Activated gamma-delta T cell treated with Interleukin-2 at 50 U/mL for 16 hours (primary cell): ENCODE results near the gene PHB1.

Experiments
- DNase-seq: peaks from one replicate; pipeline ENCODE4 v3.0.0-alpha.2; 2020

PHB1 gene

DNA sequence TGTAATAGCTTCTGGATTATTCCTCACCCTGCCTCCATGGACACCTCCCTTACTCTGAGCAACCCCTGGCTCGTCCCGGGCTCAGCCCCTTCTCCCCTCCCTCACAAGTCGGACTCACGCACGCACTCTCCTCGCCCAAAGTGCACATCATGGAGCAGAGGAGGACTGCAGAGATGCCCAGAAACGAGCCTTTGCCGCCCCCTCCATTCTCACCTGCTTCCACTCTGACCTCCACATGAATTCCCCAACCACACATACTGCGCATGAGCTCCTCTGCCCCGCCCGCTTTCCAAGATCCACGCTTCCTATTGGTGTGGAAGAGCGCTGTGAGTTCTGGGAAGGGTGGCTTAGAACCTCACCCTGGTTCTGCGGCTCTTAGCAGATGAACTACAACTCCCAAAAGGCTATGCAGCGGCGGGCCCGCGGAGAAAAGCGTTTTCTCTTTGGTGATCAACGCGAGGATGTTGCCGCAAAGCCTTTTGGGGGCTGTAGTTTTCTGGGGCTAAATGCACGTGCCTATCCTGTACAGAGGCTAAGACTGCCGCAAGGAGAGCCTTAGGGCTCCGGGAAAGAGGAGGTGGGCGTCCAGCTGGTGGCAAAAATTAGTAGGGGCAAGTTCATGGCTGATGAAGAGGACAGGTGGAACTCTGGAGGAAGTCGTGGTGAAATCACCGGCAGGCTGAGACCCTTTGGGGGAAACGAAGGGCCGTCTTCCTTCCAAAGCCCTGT, at the start of gene PHB1:
Gene PHB1 (minus strand): TSS at position 261 of the 729 bp plus-strand sequence. CDS start 1,618 bp downstream, outside the sequence.
- peak; percentile 92 for DNase-seq

DNA sequence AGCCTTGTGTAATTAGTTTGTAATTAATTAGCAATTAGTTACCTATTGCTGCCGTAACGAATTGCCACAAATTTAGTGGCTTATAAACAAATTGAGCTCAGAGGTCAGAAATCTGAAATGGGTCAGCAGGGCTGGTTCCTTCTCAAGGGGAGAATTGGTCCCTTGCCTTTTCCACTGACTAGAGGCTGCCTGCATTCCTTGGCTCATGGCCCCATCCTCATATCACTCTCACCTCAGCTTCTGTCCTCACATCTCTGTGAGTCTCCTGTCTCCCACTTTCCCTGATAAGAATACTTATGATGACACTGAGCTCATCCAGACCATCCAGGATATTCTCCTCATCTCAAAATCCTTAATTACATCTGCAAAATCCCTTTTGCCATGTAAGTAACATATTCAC, 49.4 kb upstream of the PHB1 start:
- DNase-seq = no peak

DNA sequence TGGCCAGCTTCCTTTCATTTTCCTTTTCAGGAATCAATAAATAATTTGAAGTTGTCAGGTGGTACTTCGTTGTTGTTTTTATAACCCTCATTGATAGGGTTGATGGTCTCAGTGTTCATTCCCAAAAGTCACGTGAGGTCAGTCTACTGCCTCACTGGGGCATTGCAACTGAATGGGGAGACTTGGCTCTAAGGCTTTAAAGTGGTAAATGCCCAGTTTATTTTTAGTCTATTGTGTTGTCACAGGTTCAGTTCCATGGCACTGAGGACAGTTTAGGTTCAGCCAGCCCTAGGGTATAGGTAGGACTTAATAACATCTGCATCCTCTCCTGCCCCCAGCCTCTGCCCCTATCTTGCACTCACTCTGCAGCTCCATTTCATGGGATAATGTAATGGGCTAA, 46.9 kb upstream of the PHB1 start:
- DNase-seq = no peak

DNA sequence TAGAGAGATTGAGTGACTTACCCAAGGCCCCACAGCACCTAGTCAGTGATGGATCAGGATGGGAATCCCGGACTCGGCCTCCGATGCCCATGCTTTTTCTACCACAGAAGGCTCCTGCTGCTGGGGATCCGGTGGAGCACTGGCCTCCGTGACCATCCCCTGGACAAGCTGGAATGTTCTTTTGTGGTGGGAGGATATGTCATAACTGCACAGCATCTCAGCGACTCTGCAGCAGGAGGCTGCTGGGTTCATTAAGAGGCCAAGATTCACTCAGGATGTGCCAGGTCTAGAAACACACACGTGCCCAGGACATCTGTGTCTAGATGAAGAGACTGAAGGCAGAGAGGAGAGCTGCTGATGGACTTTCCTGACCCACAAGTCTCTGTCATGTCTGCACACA, 45.7 kb upstream of the PHB1 start:
- DNase-seq = no peak

DNA sequence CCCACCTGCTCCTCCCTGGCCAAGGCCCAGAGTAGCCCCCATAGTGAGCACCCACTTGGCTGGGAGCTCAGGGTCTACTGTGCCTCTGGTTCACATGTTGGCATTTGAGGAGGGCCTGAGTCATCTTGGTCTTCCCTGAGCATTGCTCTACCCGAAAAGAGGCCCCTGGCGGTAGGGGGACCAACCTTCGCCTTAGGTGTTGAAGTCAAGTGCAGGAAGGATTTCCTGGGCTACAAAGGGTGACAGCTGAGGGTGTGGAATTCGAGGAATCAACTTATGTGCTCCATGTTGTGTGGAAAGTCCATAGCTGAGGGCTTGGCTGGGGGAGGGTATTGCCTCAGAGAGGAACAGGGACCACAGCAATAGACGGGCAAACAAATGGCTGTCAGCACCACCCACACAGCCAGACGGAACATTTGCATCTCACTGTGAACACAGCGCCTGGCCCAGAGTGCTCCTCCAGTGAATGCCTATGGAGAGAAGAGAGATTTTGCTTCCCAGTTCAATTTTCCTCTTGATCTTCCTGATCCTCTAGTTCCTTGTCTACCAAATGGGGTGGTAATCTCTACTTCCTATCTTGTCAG, 44.8 kb upstream of the PHB1 start:
- no peak for DNase-seq

DNA sequence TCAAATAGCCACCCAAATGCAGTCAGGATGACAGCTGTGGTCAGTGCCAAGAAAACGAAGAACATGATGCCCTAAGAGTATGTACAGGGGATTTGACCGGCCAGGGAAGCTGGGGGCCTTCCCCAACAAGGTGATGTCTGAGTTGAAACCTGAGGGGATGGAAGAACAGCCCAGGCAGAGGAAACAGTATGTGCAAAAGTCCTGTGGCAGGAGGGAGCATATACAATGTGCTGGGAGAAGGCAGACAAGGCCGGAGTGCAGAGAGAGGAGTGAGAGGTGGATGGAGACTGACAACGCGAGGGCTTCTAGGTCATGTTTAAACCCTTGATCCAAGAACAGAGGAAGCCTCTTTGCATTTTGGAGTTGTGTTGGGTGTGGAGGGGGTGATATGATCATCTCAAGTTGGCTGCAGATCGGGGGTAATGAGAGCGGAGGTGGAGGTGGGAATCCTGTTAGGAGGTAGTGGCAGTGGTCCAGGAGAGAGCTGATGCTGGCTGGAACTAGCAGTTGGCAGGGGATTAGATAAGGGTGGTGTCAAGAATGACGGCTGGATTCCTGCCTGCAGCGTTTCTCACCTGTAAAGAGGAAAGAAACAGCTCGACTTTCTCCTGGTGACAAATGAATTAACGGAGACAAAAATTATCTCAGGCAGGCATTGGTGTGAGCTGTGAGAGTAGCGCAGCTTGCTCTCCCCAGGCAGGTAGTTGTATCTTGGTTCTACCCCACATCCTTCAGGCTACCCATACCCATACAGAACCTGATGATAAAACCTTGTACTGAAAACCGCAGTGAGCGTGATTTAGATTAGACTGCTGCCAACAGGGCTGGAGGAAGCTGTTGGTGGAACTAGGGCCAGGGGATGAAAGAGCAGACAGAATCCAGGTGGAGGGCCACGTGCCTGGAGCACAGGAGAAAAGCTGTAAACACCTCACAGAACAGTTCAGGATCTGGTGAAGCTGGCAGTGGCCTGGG, 43.2 kb upstream of the PHB1 start:
- DNase-seq = no peak

DNA sequence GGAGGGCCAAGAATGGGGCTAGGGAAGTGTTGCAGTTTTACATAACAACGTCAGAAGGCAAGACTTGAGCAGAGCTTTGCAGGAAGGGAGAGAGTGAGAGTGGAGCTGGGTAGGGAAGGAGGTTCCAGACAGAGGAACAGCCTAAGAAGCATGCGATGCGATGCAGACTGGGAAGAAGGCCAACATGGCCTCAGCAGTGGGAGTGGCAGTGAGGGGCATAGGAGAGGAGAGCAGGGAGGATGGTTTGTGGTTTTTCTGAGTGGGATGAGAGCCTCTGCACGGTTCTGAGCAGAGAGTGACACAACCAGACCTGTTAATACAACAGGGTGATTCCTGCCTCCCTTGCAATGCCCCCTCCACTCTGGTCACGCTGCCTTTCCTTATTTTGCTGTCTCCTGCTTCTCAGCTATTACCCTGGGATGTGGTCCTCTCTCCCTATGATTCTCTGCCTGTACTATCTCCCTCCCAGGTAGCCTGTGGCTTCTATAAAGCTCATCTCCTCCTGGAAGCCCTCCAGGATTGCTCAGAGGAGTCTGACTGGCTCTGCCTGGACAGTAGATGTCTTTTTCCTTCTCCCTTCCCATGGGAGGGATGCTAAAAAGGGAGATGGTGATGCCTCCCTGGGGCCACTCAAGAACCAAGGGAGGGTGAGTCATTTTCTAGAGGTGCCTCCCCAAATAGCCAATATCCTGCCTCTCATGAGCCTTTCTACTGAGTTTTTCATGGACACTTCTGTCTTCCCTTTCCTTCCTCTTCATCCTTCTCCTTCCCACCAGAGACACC, 41.7 kb upstream of the PHB1 start:
- no peak for DNase-seq

DNA sequence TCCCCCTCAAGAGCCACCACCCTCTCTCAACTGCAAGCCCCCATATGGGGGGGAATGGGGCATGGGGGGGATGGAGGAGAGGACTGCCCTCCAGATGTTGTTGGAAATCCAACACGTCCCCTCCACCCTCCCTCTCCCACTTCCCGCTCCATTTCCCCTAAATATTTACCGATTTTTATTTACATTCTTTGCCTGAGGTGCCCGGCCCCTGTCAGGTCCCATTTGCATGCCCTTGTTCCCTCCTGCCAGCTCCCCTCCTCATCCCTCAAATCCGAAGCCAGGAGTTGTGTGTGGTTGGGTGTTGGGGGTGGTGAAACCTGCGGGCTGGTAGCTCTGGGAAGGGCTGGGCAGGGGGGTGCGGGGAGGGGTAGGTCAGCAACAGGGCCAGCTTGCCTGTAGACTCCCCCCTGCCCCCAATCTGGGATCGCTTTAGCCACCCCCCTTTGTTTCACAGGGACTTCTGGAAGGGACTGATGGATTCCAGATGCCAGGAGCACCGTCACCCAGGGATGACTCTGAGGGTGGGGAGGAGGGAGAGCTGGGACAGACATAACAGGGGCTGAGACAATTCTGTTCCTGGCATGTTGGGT, 40.7 kb upstream of the PHB1 start:
- DNase-seq = no peak

DNA sequence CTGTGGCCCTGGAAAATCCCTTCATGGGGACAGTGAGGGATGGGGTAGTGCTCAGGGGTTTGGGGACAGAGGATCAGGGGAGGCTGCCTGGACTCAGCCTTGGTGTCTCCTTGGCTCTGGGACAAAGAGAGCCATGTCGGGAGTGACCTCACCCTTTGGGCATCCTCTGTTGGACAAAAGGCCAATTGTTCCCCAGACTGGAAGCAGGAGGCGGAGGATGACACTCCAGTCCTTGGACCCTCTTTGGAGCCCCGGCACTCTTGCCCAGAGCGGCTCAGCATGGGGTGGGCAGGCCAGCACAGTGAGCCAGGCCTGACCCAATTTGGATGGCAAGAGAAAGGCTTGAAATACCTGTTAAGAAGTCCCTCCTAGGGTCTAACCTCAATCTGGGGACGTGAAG, 39.4 kb upstream of the PHB1 start:
- no peak for DNase-seq

DNA sequence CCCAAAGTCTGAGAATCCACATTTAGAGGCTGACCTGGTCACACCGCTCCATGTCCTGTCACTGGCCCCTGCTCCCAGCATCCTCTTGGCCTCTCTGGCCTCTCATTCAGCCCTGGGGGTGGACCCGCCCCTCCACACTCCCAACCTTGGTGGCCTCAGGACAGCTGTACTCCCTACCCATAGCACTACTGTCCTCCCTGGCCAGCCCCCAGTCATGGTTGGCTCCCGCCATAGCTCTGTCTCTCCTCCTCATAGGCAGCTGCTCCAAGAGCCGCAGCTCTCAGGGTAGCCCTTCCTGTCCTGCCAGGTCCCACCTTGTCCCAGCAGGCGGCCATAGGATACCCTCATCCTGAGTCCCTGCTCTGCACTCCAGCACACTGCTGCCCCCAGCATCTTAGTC, 38.0 kb upstream of the PHB1 start:
- no peak for DNase-seq

DNA sequence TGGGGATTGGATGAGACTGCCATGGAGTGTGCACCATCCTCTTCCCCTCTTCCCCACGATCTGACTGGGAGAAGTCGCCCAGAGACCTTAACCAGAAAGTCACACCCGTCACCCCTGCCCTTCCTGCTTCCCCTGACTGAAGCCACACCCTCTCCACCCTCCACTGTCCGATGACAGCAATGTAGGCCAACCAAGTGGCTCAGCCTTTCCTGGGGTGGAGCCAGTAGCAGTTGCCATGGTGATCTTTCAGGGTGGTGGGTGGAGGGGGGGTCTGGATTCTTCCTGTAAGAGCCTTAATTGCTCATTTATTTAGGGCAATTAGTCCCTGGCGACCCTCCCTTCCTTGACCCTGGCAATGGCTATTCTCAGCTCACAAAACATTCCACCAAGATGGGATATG, 37.5 kb upstream of the PHB1 start:
- DNase-seq = no peak

DNA sequence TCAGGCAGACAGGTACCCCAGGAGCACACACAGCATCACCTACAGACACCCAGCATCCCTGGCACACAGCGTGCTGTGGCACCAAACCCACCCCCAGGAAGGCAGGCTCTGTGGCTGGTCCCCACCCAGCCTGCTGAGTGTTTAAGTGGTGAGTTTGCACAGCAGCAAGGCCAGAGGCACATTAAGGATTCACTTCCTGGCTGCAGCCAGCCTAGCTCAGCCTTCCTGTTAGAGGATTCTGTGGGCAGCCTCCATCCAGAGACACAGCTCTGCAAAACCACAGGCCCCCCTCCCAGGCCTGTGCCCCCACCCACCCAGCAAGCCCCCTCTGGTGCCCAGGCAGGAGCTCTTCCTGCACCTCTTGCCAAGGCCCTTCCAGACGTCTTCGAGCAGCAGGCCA, 36.1 kb upstream of the PHB1 start:
- no peak for DNase-seq

DNA sequence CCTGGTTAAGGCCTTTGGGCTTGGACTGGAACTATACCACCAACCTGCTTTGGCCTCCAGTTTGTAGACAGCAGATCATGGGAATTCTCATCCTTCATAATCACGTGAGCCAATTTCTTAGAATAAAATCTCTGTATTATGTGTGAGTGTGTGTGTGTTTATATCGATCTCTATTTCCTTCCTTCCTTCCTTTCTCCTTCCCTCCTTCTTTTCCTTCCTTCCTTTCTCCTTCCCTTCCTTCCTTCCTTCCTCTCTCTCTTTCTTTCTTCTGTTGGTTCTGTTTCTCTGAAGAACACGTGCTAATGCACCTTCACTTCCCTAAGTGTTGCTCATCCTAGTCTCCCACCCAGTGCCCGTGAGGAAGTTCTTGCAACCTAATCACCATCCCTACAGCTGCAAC, 35.5 kb upstream of the PHB1 start:
- no peak for DNase-seq

DNA sequence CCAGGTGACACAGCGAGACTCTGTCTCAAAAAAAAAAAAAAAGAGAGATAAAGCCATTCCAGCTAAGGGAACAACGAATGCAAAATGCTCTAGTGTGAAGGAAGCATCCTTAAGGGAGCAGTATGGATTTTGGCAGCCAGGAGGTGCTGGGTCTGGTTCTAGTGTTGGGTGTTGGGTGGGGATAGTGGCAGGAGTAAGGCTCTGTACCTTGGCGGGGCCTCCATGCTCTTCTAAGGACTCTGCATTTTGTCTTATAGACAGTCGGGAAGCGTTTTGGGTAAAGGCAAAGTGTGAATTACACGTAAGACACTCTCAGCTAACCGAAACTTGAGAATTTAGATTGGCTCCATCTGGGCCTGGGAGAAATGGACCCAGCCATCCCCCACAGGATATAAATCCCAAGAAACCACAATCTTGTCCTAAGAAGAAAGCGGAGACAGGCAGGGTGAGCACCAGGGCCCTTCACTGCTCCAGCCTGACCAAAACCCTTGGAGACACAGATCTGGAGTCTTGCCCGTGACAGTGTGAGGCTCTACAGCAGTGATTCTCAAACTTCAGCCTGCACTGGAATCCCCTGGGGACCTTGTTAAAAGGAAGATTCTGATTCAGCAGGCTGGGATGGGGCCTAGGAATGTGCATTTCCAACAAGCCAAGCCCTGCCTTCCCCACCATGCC, 33.1 kb upstream of the PHB1 start:
- DNase-seq = no peak

DNA sequence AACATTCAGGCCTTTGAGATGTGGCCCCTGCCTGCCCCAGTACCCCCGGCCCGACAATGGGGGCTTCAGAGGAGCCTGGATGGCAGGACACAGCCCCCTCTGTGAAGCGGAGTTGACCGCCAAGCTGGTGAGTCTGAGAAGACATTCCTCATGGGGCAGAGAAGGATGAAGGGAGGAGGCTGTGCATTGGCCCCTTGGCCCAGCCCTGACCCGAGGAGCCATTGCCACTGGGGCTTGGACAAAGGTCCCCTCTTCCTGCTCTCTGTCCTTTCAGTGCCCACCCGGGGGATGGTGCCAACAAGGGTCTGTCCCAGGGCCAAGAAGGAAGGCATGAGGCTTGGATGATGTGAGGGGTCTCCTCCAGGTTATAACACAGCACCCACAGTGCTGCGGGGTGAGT, 30.9 kb upstream of the PHB1 start:
- no peak for DNase-seq

DNA sequence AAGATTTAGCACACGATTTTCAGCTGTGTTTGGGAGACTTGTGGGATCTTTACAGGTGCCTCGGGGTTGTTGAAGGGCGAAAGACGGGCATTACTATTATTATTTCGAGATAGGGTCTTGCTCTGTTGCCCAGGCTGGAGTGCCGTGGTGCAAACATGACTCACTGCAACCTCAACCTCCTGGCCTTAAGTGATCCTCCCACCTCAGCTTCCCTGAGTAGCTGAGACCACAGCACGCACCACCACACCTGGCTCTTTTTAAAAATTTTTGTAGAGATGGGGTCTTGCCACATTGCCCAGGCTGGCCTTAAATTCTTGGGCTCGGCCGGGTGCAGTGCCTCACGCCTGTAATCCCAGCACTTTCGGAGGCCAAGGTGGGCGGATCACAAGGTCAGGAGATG, 29.7 kb upstream of the PHB1 start:
- DNase-seq = no peak

DNA sequence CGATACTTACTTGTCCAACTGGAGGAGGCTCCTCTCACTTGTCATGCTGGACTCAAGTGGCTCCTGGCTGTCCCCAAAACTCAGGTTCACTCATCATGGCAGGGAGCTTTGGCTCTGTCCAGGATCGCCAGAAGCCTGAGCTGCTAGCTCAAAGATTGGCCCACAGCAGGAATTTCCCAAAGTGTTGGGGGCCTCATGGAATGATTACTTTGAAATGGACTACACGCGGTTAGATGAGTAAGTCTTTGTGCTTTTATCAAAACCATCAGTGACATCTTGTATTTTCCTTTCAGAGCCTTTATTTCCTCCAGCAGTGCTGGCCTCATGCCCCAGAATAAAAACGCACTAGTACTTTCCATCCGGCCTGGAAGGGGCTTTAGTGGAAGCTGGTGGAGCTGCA, 29.2 kb upstream of the PHB1 start:
- no peak for DNase-seq

DNA sequence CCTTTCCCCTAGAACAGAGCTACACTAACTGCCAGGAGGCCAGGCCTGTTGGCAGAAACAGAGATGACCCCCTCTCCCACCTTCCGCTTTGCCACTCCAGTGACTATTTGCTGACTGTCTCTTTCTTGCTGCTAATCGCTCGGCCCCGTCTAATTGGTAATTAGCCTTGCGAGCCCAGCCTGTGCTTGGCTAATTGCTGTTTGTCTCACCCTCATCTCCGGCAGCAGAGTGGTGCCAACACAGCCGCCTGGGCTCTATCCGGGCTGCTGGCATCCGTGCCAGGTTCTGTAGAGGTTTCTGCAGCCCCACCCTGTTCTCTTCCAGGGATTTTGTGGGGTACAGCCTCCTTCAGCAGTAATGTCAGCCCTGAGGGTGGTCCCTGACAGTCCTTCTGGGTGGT, 27.4 kb upstream of the PHB1 start:
- no peak for DNase-seq

DNA sequence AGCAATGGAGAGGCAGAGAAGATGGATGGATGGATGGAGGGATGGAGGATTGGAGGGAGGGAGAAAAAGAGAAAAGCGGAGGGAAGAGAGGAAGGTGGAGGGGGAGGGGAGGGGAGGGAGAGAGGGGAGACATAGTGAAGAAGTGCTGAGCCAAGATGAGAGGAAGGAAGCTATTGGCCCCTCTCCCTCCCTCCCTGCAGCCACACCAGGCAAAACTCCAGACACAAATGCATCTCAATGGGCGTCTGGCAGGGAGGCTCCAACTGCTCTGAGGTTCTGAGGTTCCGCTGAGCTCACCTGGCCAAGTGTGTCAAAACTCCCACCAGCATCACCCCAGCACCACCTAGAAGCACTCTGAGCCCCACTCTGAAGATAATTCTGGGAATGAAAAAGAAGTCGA, 26.9 kb upstream of the PHB1 start:
- DNase-seq = no peak

DNA sequence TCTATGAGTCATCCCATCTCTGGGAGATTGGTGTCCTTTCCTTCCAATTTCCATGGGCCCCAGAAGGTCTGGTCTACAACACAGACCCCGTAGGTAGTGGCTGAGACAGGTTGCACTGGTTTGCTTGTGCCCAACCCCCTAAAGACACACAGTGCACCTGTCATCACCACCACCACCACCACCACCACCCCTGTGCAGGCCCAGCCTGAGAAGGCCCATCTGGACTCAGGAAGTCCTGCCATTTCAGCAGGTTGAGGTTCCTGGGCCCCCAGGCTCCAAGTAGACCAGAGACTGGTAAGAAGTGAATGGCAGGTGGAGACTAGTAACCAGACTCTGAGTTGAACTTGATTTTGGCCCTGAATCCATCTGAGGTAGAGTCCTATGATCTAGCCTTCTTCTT, 25.9 kb upstream of the PHB1 start:
- DNase-seq = no peak

DNA sequence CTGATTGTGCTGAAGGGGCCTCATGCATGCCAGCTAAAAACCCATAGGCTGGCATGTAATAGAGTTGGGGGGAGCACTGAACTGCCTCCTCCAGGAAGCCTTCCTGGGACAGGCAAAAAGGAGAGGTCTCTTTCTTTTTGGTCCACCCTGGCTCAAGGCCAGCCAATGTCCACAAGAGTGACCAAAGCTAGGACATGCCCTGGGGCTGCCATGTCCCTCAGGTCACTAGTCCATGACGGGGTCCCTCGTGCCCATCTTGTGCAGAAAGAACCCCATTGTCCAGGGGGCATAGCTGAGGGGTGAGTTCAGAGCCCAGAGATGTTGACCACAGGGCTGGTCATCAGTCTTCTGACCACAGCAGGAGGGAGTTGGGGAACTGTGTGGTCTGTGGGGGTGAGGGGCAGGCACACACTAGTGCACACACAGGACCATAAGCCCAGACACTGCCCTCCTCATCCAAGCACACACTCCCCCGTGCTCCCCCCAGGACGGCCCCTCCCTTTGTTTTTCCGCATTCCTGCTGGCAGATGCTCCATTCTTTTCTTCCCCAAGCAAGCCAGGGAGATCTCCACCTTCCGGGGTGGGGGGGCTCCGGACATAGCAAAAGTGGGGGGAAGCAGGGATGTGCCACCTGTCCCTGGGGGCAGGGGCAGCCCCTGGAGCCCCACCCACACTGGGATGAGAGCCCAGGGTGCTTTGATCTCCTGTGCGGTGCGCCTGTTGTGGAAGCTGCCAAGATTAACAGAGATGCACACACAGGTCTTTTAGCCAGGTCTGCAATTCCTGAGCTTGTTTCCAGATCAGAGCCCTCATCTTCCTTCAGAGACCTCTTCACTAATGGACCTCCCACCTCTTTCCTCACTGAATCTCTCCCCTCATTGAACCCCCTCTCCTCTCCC, 25.2 kb upstream of the PHB1 start:
- DNase-seq = no peak
